ENCODE data around the gene PCDHB10.
"Not testable (repeated sequence)": the region's sequence is repeated elsewhere in the genome, so short reads cannot be mapped to it uniquely, and the experiment has no call there.

PCDHB10 gene

DNA sequence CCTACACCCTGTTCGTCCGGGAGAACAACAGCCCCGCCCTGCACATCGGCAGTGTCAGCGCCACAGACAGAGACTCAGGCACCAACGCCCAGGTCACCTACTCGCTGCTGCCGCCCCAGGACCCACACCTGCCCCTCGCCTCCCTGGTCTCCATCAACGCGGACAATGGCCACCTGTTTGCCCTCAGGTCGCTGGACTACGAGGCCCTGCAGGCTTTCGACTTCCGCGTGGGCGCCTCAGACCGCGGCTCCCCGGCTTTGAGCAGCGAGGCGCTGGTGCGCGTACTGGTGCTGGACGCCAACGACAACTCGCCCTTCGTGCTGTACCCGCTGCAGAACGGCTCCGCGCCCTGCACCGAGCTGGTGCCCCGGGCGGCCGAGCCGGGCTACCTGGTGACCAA lies 3.5 kb upstream of the PCDHB10 start:
- not testable (repeated sequence) for DNase-seq (ENCODE audit: low read depth)

- not testable (repeated sequence) for DNase-seq (ENCODE audit: low read depth)
These were observed 3.0 kb upstream of the PCDHB10 start for GRCh38 chr5:141189131-141189530.

- DNase-seq (ENCODE audit: low read depth): not testable (repeated sequence)
These were observed 2.2 kb downstream of the PCDHB10 start for GRCh38 chr5:141194332-141194731.

- DNase-seq (ENCODE audit: low read depth): no peak
These were observed 4.2 kb downstream of the PCDHB10 start for GRCh38 chr5:141196363-141196762.

DNA sequence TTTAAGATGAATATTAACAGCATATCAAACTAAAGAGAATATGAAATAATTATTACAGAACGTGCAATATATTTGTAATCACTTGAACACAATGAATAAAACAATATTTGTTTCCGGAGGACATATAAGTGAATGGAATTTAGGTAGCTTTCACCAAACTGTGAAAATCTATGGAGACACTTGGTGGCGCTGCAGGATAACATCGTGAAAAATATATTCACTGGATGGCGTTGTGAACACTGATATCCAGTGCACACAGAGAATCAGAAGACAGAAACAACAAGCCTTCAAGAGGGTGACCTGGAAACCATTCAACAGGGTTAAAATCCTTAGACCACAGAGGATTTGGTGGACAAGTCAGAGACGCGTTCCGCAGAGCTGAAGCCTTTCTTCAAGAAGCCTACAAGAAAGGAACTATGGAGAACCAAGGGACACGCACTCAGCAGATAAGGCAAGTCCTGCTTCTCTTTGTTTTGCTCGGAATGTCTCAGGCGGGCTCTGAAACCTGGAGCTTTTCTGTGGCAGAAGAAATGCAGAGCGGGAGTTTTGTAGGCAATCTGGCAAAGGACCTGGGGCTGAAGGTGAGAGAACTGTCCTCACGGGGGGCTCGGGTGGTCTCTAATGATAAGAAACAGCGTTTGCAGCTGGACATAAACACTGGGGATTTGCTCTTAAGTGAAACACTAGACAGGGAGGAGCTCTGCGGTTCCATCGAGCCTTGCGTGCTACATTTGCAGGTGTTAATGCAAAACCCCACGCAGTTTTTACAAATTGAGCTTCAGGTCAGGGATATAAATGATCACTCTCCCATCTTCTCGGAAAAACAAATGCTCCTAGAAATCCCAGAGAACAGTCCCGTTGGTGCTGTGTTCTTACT lies 7.4 kb downstream of the PCDHB10 start, which contains the start of gene PCDHB11:
TSS of gene PCDHB11 (plus strand) at position 269 of the 877 bp plus-strand sequence. CDS start at position 417, 148 bp downstream.
- DNase-seq (ENCODE audit: low read depth): no peak

DNA sequence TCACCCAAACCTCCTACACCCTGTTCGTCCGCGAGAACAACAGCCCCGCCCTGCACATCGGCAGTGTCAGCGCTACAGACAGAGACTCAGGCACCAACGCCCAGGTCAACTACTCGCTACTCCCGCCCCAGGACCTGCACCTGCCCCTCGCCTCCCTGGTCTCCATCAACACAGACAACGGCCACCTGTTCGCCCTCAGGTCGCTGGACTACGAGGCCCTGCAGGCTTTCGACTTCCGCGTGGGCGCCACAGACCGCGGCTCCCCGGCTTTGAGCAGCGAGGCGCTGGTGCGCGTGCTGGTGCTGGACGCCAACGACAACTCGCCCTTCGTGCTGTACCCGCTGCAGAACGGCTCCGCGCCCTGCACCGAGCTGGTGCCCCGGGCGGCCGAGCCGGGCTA lies 9.0 kb downstream of the PCDHB10 start:
- not testable (repeated sequence) for DNase-seq (ENCODE audit: low read depth)

DNA sequence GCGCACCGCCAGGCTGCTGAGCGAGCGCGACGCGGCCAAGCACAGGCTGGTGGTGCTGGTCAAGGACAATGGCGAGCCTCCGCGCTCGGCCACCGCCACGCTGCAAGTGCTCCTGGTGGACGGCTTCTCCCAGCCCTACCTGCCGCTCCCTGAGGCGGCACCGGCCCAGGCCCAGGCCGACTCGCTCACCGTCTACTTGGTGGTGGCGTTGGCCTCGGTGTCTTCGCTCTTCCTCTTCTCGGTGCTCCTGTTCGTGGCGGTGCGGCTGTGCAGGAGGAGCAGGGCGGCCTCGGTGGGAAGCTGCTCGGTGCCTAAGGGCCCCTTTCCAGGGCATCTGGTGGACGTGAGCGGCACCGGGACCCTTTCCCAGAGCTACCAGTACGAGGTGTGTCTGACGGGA lies 9.5 kb downstream of the PCDHB10 start:
- not testable (repeated sequence) for DNase-seq (ENCODE audit: low read depth)

DNA sequence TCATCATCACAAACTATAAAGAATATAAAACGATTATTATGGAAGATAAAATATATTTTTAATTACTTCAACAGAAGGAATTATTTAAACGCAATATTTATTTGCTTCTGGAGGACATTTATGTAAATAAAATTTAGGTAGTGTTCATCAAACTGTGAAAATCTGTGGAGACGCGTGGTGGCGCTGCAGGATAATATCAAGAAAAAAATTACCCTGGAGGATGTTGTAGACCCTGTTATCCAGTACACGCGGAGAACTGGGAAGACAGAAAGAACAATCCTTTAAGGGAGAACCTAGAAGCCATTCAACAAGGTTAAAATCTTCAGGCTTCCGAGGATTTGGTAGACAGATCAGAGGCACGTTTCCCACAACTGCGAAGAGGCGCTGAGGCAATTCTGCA lies 16.3 kb downstream of the PCDHB10 start, which contains the start of gene PCDHB12:
TSS of gene PCDHB12 (plus strand) at position 242 of the 400 bp plus-strand sequence. CDS start 189 bp downstream, outside the sequence.
- DNase-seq (ENCODE audit: low read depth): no peak

- not testable (repeated sequence) for DNase-seq (ENCODE audit: low read depth)
These were observed 18.1 kb downstream of the PCDHB10 start for GRCh38 chr5:141210281-141210680.

- not testable (repeated sequence) for DNase-seq (ENCODE audit: low read depth)
These were observed 18.7 kb downstream of the PCDHB10 start for GRCh38 chr5:141210849-141211248.

DNA sequence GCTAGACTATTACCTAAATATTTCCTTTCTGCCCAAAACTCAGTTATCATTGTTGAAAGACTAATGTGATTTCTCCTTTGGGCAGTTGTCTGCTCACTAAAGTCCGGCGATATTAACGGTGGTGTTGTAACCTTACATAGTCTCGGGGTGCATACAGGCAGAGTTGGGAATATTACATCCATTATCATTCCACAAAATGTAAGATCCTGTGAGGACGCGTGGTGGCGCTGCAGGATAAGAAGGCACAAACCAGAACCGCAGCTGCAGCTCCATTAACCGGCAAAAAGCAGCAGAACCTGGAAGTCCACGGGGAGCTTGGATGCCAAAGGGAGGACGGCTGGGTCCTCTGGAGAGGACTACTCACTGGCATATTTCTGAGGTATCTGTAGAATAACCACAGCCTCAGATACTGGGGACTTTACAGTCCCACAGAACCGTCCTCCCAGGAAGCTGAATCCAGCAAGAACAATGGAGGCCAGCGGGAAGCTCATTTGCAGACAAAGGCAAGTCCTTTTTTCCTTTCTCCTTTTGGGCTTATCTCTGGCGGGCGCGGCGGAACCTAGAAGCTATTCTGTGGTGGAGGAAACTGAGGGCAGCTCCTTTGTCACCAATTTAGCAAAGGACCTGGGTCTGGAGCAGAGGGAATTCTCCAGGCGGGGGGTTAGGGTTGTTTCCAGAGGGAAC lies 21.6 kb downstream of the PCDHB10 start, which contains the start of gene PCDHB13:
TSS of gene PCDHB13 (plus strand) at position 264 of the 684 bp plus-strand sequence. CDS start at position 469, 205 bp downstream.
- not testable (repeated sequence) for DNase-seq (ENCODE audit: low read depth)

GRCh38 chr5:141214583-141214982 lies 22.4 kb downstream of the PCDHB10 start:
- not testable (repeated sequence) for DNase-seq (ENCODE audit: low read depth)

GRCh38 chr5:141215504-141215903 lies 23.4 kb downstream of the PCDHB10 start:
- not testable (repeated sequence) for DNase-seq (ENCODE audit: low read depth)

- DNase-seq (ENCODE audit: low read depth): not testable (repeated sequence)
These were observed 23.9 kb downstream of the PCDHB10 start for GRCh38 chr5:141216035-141216434.

DNA sequence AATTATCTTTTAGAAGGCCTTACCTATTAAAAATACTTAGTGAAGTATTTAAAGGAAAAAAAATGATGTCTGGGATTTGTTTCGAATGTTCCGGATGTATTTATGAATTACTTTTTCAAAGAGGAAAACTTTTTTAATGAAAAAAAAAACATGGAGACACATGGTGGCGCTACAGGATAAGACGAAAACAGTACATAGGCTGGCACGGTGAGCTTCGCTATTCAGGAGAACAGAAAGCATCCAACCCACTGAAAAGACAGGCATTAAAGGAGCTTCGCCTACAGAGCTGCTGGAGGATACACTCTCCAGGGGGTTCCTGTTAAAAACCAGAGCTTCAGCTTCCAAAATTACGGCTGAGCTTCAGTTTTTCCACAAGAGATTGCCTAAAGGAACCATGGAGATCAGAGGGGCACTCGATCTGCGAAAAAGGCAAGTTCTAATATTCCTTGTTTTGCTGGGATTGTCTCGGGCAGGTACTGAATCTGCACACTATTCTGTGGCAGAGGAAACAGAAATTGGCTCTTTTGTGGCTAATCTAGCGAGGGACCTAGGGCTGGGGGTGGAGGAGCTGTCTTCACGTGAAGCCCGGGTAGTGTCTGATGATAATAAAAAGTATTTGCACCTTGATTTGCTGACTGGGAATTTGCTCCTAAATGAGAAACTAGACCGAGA lies 31.1 kb downstream of the PCDHB10 start, which contains the start of gene PCDHB14:
TSS of gene PCDHB14 (plus strand) at position 232 of the 672 bp plus-strand sequence. CDS start at position 395, 163 bp downstream.
- DNase-seq (ENCODE audit: low read depth): no peak

DNA sequence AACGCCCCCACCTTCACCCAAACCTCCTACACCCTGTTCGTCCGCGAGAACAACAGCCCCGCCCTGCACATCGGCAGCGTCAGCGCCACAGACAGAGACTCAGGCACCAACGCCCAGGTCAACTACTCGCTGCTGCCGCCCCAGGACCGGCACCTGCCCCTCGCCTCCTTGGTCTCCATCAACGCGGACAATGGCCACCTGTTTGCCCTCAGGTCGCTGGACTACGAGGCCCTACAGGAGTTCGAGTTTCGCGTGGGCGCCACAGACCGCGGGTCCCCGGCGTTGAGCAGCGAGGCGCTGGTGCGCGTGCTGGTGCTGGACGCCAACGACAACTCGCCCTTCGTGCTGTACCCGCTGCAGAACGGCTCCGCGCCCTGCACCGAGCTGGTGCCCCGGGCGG lies 32.7 kb downstream of the PCDHB10 start:
- not testable (repeated sequence) for DNase-seq (ENCODE audit: low read depth)

GRCh38 chr5:141225421-141225820 lies 33.3 kb downstream of the PCDHB10 start:
- DNase-seq (ENCODE audit: low read depth): not testable (repeated sequence)

DNA sequence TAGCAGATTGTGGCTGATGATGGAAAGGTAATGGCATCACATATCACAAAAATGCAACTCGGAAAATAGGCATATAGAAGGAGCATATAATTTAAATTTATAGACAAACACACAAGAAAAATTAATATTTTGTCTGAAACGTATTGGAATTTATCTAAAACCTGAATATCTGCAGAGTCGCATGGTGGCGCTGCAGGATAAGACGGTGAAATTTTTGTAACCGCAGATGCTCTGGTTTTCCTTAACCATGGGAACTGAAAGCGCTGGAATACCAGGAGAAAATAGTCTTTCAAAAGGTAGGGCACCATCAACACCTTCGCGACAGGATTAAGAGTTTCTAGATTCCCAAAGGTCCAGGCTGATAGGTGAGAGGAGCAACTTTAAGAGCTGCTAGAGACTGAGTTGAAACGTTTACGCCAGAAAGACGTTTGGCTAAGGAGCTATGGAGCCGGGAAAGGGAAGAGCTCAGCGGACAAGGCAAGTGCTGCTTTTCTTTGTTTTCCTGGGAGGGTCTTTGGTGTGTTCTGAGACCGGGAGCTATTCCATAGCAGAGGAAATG lies 42.0 kb downstream of the PCDHB10 start:
- no peak for DNase-seq (ENCODE audit: low read depth)

GRCh38 chr5:141235922-141236321 lies 43.8 kb downstream of the PCDHB10 start:
- DNase-seq (ENCODE audit: low read depth): not testable (repeated sequence)

DNA sequence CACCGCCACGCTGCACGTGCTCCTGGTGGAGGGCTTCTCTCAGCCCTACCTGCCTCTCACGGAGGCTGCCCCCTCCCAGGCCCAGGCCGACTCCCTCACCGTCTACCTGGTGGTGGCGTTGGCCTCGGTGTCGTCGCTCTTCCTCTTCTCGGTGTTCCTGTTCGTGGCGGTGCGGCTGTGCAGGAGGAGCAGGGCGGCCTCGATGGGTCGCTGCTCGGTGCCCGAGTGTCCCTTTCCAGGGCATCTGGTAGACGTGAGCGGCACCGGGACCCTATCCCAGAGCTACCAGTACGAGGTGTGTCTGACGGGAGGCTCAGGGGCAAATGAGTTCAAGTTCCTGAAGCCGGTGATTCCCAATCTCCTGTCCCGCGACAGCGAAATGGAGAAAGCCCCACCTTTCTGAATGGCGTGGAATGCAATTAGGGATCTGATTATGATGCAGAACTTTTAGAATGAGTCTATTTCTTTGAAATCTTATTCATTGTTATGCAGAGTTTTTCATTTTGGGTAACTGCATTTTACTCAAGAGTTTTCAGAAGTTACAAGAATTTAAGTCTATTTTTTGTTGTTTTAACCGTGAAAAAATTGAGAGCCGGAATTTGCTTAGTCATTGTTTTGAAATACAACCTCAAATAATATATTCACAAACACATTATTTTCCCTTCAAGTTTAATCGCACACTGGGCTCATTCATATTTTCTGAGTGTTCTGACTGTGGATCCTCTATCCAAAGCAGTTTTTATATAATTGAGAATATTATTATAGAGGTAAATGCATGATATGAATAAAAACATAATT lies 44.6 kb downstream of the PCDHB10 start:
- no peak for DNase-seq (ENCODE audit: low read depth)

GRCh38 chr5:141241496-141241895 lies 49.3 kb downstream of the PCDHB10 start:
- no peak for DNase-seq (ENCODE audit: low read depth)

All from fibroblast of the conjunctiva (primary cell).